LNCaP clone FGC (cell line): Measurements from ENCODE around the gene GSK3A.

ENCODE experiments used
- DNase-seq: peaks from one replicate; pipeline ENCODE4 v3.0.0-alpha.2; 2011; ENCODE audit warnings: low read depth
- H3K4me3 ChIP-seq: 2 replicates; pipeline ENCODE4 v1.5.1; 2011; ENCODE audit warnings: mild to moderate bottlenecking, low read depth, low read length, control low read depth
- CTCF ChIP-seq: IDR thresholded peaks from 2 replicates; pipeline ENCODE4 v1.5.1; 2012; ENCODE audit warnings: mild to moderate bottlenecking; ENCODE audit not compliant: control insufficient read depth, insufficient read depth; ENCODE audit errors: extremely low read depth

GSK3A gene

DNA sequence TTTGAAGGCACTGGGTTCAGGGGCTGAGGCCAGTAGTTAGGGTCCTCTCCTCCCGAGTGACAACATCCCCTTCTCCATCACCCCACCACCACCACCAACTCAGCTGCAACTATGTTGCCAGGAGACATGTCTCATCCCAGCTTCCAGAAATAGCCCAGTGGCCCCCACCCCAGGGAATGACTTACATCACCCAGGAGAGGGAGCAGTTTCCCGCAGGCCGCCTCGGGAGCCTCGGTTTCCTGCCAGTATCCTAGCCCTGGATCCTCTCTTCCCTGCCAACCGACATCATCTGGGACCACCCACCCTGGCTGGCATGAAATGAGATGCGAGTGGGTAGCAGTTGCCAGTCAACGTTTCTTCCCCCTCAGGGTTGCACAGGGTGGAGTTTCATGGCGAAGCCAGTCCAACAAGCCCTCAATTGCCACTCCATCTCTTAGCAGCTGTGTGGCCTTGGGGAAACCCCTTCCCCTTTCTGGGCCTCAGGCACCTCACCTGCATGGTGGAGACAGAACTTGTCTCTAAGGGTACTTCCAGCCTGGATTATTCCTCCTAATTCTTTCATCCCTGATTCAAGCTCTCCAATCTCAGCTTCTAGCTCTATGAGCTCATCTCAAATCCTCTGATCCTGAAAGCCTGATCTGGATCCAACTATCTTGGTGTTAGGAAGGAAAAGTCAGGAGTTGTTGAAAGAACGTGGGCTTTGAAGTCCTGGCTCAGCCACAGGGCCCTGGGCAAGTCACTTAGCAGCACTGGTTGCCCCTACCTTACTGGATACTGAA, 3.9 kb upstream of the GSK3A start:
- no peak for TF ChIP-seq CTCF
- no peak for DNase-seq
- H3K4me3 ChIP-seq = no peak overlapping the region

GRCh38 chr19:42245231-42245630, 2.8 kb upstream of the GSK3A start:
- no peak overlapping the region for H3K4me3 ChIP-seq
- no peak for DNase-seq
- TF ChIP-seq CTCF = no peak

- H3K4me3 ChIP-seq = peak overlapping the region; percentile 67
- peak; percentile 49 for TF ChIP-seq CTCF
- DNase-seq = peak; percentile 58
Observed at GRCh38 chr19:42244347-42245220, 2.2 kb upstream of the GSK3A start.

DNA sequence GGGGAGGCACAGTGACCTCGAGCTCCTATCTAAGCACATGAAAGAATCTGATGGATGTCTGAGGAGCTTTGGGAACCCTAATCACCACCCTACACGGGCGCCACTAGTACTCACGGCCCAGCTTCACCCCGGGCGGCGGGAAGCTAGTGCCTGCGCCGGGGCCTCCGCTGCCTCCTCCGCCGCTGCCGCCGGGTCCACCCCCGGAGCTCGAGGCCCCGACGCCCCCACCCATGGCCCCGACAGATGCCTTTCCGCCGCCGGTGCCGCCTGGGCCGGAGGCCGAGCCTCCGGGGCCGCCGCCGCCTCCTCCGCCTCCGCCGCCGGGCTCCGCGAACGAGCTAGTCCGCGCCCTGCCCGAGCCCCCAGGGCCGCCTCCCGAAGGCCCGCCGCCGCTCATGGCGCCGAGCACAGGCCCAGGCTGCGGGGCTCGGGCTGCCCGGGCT, 312 bp downstream of the GSK3A start:
- H3K4me3 ChIP-seq = peak overlapping the region; percentile 74
- TF ChIP-seq CTCF = no peak
- DNase-seq = no peak

DNA sequence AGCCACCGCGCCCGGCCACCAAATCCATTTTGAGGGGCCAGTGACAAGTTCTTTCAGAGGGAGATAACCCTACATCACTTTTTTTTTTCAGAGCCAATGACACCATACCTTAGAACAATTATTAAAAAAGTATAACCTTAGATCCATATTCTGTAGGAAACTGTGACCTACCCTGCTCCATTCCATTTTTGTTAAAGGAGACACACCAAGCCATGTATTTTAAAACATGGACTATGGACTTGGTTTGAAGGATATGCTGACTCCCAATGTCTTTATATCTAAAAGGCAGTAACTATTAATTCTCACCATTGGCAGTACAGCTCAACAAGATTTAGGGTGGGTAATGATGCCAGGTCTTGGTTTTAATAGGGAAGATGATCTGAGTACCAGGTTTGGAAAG, 1.1 kb downstream of the GSK3A start:
- DNase-seq = no peak
- H3K4me3 ChIP-seq = peak overlapping the region; percentile 74
- no peak for TF ChIP-seq CTCF

DNA sequence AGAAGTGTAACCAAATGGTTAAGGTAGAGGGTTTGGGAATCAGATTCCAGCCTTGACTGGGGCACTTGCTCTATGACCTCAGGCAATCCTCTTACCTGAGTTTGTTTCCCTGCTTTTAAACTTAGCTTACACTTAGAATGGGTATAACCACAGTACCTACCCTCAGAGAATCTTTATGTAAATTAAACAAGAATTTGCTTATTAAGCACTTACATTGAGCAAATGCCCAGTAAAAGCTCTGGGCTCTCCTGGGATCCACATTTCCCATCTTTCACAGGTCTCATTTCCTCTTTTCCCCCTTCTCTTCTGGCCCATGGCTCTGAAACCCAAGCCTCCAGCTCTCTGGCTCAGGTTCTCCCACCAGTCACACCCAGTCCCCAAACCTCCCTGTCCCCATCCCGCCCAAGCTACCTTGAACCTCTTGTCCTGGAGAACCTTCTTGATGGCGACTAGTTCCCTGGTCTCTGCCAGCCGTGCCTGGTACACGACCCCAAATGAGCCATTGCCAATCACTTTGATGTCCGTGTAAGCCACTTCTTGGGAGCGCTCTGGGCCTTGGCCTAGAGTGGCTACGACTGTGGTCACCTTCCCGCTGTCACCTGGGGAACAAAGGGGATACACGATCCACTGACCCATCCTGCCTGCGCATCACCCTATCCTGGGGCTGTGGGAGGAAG, 2.7 kb downstream of the GSK3A start:
- TF ChIP-seq CTCF = no peak
- DNase-seq = no peak
- H3K4me3 ChIP-seq = no peak overlapping the region
